Myometrial cell (primary cell): ENCODE results near the gene TNFRSF13B. TPM values are rescaled to one million over a fixed set of nuclear protein-coding genes. Genes with fewer than 3 reads are reported as not detected.

Experiments
- total RNA-seq: library from RNA; depleted of rRNA; stranded (reverse); fragments of >200 nt; gene quantifications from 2 replicates; pipeline ENCODE4 v1.2.3, GENCODE V29; 2015

TNFRSF13B gene
- total RNA-seq = not detected in 2 replicates

GRCh38 chr17:16971458-16972338 lies at the start of gene TNFRSF13B:
TSS of gene TNFRSF13B (minus strand) at chr17:16972118. CDS start at chr17:16972075, 43 bp downstream.

Other genes with a start within 250 kb of the TNFRSF13B start
- 171 and 240 TPM in 2 replicates for gene MPRIP, start 70.3 kb upstream of the TNFRSF13B start, total RNA-seq
- gene PLD6, start 234.2 kb upstream of the TNFRSF13B start, total RNA-seq = 1.2 and 2.3 TPM in 2 replicates